OCI-LY1 (cell line): ENCODE data around the gene MED12.

Source experiments
- H2AFZ ChIP-seq: fragments of 200-600 bp; sonication (generic), shearing (Covaris generic); 2 replicates; pipeline ENCODE4 v1.6.0; 2014; ENCODE audit warnings: antibody characterized with exemption, mild to moderate bottlenecking, low read length
- H3F3A ChIP-seq: fragments of 200-600 bp; sonication (generic), shearing (Covaris generic); 2 replicates; pipeline ENCODE4 v1.6.0; 2014; ENCODE audit warnings: mild to moderate bottlenecking, antibody characterized with exemption, low read length, moderate library complexity; ENCODE audit not compliant: insufficient read depth
- H3K27ac ChIP-seq: fragments of 200-600 bp; sonication (generic); 2 replicates; pipeline ENCODE4 v1.5.1; 2014; ENCODE audit warnings: low read length, mixed run types, mild to moderate bottlenecking, low read depth; ENCODE audit not compliant: poor library complexity, severe bottlenecking
- H3K27me3 ChIP-seq: fragments of 200-600 bp; sonication (generic); 2 replicates; pipeline ENCODE4 v1.6.0; 2014; ENCODE audit warnings: antibody characterized with exemption, mild to moderate bottlenecking, low read length, moderate library complexity; ENCODE audit not compliant: insufficient read depth
- H3K36me3 ChIP-seq: fragments of 200-600 bp; sonication (generic); 2 replicates; pipeline ENCODE4 v1.6.1; 2014; ENCODE audit warnings: mild to moderate bottlenecking, antibody characterized with exemption, low read length, moderate library complexity, mixed read lengths; ENCODE audit not compliant: insufficient read depth
- H3K4me1 ChIP-seq: fragments of 200-600 bp; sonication (generic); 2 replicates; pipeline ENCODE4 v1.5.1; 2014; ENCODE audit warnings: mild to moderate bottlenecking, low read length, moderate library complexity; ENCODE audit not compliant: insufficient read depth, severe bottlenecking
- H3K4me2 ChIP-seq: fragments of 200-600 bp; sonication (generic), shearing (Covaris generic); 2 replicates; pipeline ENCODE4 v1.6.1; 2014; ENCODE audit warnings: low read length
- H3K4me3 ChIP-seq: fragments of 200-600 bp; sonication (generic); 2 replicates; pipeline ENCODE4 v1.5.1; 2014; ENCODE audit warnings: low read length, low read depth, mild to moderate bottlenecking, mixed read lengths; ENCODE audit not compliant: poor library complexity, severe bottlenecking
- H3K79me2 ChIP-seq: fragments of 200-600 bp; shearing (Covaris generic); 2 replicates; pipeline ENCODE4 v1.6.1; 2016; ENCODE audit warnings: mixed run types, low read length, mixed read lengths; ENCODE audit not compliant: insufficient read depth
- H3K9ac ChIP-seq: fragments of 200-600 bp; sonication (generic), shearing (Covaris generic); 2 replicates; pipeline ENCODE4 v1.6.1; 2014; ENCODE audit warnings: mild to moderate bottlenecking, low read length, mixed read lengths
- H3K9me2 ChIP-seq: fragments of 200-600 bp; sonication (generic), shearing (Covaris generic); 2 replicates; pipeline ENCODE4 v1.6.1; 2014; ENCODE audit warnings: low read depth, mild to moderate bottlenecking, low read length, mixed read lengths
- H3K9me3 ChIP-seq: fragments of 200-600 bp; shearing (Covaris generic); 2 replicates; pipeline ENCODE4 v1.6.1; 2014; ENCODE audit warnings: low read length, mixed read lengths
- H4K20me1 ChIP-seq: fragments of 200-600 bp; sonication (generic), shearing (Covaris generic); 2 replicates; pipeline ENCODE4 v1.6.0; 2016; ENCODE audit warnings: mild to moderate bottlenecking, low read length; ENCODE audit not compliant: insufficient read depth
- CTCF ChIP-seq: fragments of 200-600 bp; sonication (generic), shearing (Covaris generic); IDR thresholded peaks from 2 replicates; pipeline ENCODE4 v1.5.1; 2017; ENCODE audit warnings: mild to moderate bottlenecking, antibody characterized with exemption, low read length, moderate library complexity, mixed read lengths
- EZH2 ChIP-seq: fragments of 200-600 bp; sonication (generic), shearing (Covaris generic); IDR thresholded peaks from 2 replicates; pipeline ENCODE4 v1.8.0; 2017; ENCODE audit warnings: borderline replicate concordance, mixed run types, mild to moderate bottlenecking, antibody characterized with exemption, low read length, moderate library complexity, mixed read lengths

MED12 gene

DNA sequence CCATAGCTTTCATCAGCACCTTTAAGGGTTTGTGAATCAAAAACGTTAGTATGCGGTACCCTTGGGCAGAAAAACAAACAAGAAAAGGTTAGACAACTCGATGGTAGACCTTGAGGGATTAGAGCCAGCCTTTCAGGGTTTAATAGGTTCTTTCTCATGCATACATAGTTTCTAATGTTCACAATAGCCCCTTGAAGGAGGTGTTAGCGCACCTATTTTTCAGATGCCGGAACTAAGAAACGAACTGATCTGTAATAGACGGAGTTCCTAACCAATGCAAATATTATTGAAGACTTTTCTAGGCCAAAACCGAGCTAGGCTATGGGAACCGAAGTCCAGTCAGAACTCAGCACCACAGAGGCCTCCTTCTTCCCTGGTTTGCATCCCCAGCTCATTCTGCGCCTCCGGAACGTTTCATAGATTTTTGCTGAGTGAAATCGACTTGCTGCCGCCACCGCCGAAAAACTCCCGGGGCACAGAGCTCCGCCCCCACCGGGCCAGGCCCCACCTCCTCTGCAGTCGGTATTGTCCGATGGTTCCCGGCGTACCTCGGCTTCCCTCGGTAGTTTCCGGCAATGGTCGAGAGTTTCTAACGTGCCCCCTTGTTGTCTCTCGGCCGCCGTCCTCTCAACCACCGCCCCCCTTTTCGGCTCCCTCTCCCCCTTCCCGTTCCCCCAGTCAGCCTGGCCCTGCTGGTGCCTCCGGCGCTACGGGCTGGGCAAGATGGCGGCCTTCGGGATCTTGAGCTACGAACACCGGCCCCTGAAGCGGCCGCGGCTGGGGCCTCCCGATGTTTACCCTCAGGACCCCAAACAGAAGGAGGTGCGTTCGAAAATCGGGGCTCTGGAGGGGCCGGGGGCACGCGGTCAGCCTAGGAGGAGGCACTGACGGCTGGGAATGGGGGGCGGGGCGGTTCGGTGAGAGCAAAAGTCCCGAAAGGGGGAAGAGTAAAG is at the start of gene MED12:
Gene MED12, plus strand, starts transcription at position 565 of the 953 bp plus-strand sequence. Its CDS starts 159 bp downstream, at position 724.
- no peaks in the 10 kb centered on the region for H3K9me2 ChIP-seq
- no peak within 1 kb of the TSS for H2AFZ ChIP-seq
- peak within 1 kb of the TSS; percentile 94 for H3K4me3 ChIP-seq
- H3K27me3 ChIP-seq: no peaks in the 10 kb centered on the region
- H3K9me3 ChIP-seq: no peaks in the 10 kb centered on the region
- no peaks in the 10 kb centered on the region for H3F3A ChIP-seq
- peaks cover 34% of the 10 kb centered on the region for H3K36me3 ChIP-seq
- H3K27ac ChIP-seq: peak within 1 kb of the TSS; percentile 75
- TF ChIP-seq CTCF: no peak
- TF ChIP-seq EZH2: no peak
- no peaks in the 10 kb centered on the region for H4K20me1 ChIP-seq
- no peaks in the 10 kb centered on the region for H3K79me2 ChIP-seq
- peaks cover 23% of the 10 kb centered on the region for H3K4me1 ChIP-seq
- H3K4me2 ChIP-seq: peak within 1 kb of the TSS; percentile 98
- H3K9ac ChIP-seq: peak within 1 kb of the TSS; percentile 93

DNA sequence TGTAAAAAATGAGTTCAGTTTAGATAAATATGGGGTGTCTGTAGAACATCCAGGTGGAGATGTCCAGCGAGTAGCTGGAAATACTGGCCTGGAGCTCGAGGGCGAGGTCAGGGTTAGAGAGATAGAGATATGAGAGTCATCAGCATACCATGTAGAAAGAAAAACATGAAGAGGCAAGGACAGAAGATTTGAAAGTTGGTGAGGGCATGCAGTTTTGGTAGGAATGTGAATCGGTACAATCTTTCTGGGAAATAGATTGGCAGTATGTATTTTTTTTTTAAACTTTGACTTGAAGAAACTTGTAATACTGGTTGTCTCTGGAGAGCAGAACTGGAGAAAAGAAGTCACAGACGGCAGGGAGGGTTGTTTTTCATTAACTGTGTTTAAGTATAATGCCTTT is 47.9 kb upstream of the MED12 start:
- Histone ChIP-seq H3K36me3 (no peaks in the 10 kb centered on the region), H3K4me1 (peaks cover 13% of the 10 kb centered on the region), H3K4me3 (no peak overlapping the region), H3K9me2 (no peaks in the 10 kb centered on the region), H3K9ac (no peak overlapping the region), H3K4me2 (no peak overlapping the region), H2AFZ (no peak overlapping the region), H3K9me3 (no peaks in the 10 kb centered on the region), H4K20me1 (no peaks in the 10 kb centered on the region), H3K27me3 (no peaks in the 10 kb centered on the region), H3K27ac (no peak overlapping the region), H3F3A (no peaks in the 10 kb centered on the region), H3K79me2 (peaks cover 13% of the 10 kb centered on the region; the same call in 1 of the 2 replicates)
- TF ChIP-seq CTCF: no peak
- no peak for TF ChIP-seq EZH2

- Histone ChIP-seq H3K27ac (no peak overlapping the region), H3K4me3 (no peak overlapping the region), H2AFZ (no peak overlapping the region)
Observed at GRCh38 chrX:71081330-71082123, 36.9 kb upstream of the MED12 start.

More at GRCh38 chrX:71081330-71082123, 36.9 kb upstream of the MED12 start:
- Histone ChIP-seq H4K20me1 (no peaks in the 10 kb centered on the region), H3K9me2 (no peaks in the 10 kb centered on the region), H3K27me3 (no peaks in the 10 kb centered on the region), H3K4me1 (no peaks in the 10 kb centered on the region), H3K9me3 (no peaks in the 10 kb centered on the region), H3K79me2 (no peaks in the 10 kb centered on the region), H3F3A (no peaks in the 10 kb centered on the region), H3K36me3 (no peaks in the 10 kb centered on the region), H3K4me2 (no peak overlapping the region), H3K9ac (no peak overlapping the region)
- TF ChIP-seq EZH2 (no peak), CTCF (no peak)
